HTERT RPE-1 (cell line): ENCODE data around the gene CEL.
"Not testable (repeated sequence)": the region's sequence is repeated elsewhere in the genome, so short reads cannot be mapped to it uniquely, and the experiment has no call there.

ENCODE experiments used
- in situ Hi-C: fragments of 300-500 bp; cut with MboI; formaldehyde crosslinking; loops from 4 replicates; pipeline ENCODE4 v1.14.3; 2020; ENCODE audit warnings: low sequenced_read_pairs

Gene CEL

DNA sequence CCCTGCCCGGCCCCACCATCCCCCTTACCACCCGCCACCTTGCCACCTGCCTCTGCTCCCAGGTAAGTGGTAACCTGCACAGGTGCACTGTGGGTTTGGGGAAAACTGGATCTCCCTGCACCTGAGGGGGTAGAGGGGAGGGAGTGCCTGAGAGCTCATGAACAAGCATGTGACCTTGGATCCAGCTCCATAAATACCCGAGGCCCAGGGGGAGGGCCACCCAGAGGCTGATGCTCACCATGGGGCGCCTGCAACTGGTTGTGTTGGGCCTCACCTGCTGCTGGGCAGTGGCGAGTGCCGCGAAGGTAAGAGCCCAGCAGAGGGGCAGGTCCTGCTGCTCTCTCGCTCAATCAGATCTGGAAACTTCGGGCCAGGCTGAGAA, at the start of gene CEL:
TSS of gene CEL (plus strand) at position 218 of the 382 bp plus-strand sequence. CDS start at position 240, 22 bp downstream.
- in situ Hi-C loops = not testable (repeated sequence)

DNA sequence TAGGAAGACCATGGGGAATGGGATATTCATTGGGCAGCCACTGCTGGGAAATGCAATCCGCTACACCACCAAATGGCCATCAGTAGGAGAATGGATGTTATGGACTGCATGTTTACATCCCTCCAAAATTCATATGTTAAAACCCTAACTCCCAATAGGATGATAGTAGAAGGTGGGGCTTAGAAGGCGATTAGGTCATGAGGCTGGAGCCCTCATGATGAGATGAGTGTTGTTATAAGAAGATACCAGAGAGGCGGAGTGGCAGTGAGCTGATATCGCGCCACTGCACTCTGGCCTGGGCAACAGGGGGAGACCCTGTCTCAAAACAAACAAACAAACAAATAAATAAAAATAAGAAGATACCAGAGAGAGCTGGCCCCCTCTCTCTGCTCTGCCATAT, 47.1 kb upstream of the CEL start:
- in situ Hi-C loops = no loop called here

- in situ Hi-C loops = no loop called here
These were observed 38.5 kb upstream of the CEL start for GRCh38 chr9:133023117-133023890.

DNA sequence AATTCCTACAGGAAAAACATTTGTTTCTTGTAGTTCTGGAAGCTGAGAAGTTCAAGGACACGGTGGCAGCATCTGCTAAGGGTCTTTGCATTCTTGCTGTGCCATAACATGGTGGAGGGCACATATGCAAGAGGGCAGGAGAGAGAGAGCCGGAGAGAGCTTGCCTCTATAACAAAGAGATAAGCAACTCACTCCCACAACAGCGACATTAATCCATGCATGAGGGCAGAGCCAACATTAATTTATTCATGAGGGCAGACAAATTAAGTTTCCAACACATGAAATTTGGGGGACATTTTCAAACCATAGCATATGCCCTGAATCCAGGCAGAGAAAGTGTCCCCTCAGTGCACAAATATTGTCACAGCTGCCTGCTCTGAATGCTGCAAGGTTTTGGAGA, 35.4 kb upstream of the CEL start:
- in situ Hi-C loops = no loop called here

- in situ Hi-C loops = no loop called here
These were observed 34.6 kb upstream of the CEL start for GRCh38 chr9:133027134-133027533.

DNA sequence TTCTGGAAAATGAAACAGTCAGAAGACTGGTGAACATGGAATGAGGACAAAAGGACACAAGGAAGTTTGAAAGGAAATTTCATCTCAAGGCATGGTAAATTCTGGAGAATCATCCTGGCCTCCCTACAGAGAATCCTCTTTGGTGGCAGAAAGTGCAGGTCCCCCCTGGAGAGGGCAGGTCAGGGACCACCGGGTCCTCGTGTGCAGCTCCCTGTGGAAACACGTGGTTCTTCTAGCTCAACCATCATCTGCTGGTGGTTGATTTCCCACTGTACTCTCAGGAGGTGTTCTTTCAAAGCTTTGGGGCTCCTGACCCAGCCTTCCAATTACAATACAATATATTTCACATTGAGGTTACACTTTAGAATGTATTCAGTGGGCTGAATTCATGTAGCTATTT, 33.6 kb upstream of the CEL start:
- in situ Hi-C loops = no loop called here

GRCh38 chr9:133029994-133030316, 31.8 kb upstream of the CEL start:
- in situ Hi-C loops = no loop called here

DNA sequence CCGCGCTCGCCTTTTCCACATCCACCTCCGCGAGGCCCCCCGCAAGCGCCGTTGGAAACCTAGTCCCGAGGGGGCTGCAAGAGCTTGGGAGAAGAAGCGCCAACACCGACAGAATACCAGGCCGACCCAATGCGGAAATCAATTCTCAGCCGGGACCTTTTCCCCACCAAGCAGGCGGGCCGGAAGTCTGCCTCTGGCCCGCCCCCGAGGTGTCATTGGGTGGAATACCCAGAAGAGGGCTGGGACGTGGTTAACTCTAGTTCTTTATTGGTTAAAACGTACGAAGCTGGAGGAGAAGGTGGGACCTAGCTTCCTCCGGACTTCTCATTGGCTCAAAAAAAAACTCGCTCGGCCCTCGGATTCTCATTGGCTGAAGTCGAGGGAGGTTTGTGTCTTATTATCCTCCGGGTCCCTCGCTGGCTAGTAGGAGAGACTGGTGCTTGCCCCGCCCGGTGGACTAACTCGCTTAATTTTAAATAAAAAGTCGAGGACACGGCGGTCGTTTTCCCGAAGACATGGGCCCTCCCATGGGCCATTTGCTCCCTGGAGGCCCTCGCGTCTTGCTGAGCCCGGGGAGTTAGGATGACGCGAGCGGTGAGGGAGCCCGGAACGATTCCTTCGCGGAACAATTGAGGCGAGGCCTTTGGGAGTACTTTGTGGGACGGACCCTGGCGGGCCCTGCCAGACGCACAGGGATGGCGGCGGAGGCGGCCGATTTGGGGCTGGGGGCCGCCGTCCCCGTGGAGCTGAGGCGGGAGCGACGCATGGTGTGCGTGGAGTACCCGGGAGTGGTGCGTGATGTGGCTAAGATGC, 31.3 kb upstream of the CEL start, which contains the start of gene GTF3C5:
TSS of gene GTF3C5 (plus strand) at position 681 of the 813 bp plus-strand sequence. CDS start at position 696, 15 bp downstream.
- in situ Hi-C loops = no loop called here

DNA sequence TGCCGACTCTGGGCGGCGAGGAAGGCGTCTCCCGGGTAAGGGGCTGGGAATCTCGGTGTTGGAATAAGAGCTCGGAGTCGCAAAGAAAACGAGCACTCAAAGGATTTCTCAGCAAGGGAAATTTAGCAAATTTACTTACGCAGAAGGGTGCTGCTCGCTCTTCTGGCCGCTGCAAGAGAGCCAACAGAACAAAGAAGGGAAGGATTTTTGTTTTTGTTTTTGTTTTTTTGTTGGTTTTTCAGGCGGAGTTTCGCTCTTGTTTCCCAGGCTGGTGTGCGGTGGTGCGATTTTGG, 30.7 kb upstream of the CEL start:
- in situ Hi-C loops = no loop called here

GRCh38 chr9:133031496-133031911, 30.3 kb upstream of the CEL start:
- in situ Hi-C loops = no loop called here

DNA sequence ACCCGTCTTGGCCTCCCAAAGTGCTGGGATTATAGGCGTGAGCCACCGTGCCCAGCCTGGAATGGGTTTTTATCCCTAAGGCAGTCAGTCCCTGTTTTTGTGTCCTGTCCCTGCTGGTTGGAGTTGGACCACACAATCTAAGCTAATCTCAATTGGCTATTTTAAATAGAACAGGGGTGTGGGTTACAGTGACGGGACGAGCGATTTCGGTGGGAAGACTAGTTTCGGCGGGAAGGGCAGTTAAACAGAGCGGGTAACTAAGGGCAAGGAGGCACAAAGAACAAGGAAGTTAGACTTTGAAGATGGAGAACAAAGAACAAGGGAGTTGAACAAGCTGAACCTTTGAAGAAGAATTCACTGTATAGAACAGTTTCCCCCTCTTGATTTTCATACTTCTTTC, 29.6 kb upstream of the CEL start:
- in situ Hi-C loops = no loop called here

DNA sequence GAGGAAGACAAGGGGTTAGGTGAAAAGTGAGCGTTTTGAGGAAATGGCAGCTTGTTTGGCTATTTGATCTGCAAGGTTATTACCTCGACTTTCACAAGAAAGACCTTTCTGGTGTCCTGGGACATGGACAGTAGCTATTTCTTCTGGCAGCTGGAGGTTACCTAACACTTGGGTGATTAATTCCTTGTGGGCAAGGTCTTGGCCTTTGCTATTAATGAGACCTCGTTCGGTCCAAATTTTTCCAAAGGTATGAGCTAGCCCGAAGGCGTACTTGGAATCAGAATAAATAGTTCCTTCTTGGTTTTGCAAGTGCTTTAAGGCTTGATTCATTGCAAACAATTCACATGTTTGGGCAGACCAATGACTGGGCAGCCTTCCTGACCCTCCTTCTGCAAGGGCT, 26.1 kb upstream of the CEL start:
- in situ Hi-C loops = no loop called here

- in situ Hi-C loops = no loop called here
These were observed 23.8 kb upstream of the CEL start for GRCh38 chr9:133037775-133038515.

GRCh38 chr9:133040892-133041479, 20.8 kb upstream of the CEL start:
- in situ Hi-C loops = not testable (repeated sequence)

GRCh38 chr9:133041958-133042357, 19.8 kb upstream of the CEL start:
- in situ Hi-C loops = no loop called here

DNA sequence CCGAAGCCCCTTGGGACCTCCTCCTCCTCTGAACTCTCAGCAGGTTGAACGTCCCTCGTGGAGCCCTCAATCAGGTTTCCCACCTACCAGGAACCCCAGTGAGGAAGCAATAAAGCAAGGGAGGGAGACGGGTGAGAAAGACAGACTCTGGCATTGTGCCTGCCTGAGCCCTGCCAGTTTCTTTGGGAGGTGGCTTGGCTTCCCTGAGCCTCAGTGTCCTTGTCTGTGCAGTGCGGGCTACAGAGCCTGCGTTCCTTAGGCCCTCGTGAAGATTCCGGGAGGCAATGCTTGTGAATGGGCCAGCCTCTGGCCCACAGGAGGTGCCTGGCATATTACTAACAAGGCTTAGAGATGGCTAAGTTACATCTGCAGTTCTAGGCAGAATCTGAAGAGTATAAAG, 19.1 kb upstream of the CEL start:
- in situ Hi-C loops = no loop called here

DNA sequence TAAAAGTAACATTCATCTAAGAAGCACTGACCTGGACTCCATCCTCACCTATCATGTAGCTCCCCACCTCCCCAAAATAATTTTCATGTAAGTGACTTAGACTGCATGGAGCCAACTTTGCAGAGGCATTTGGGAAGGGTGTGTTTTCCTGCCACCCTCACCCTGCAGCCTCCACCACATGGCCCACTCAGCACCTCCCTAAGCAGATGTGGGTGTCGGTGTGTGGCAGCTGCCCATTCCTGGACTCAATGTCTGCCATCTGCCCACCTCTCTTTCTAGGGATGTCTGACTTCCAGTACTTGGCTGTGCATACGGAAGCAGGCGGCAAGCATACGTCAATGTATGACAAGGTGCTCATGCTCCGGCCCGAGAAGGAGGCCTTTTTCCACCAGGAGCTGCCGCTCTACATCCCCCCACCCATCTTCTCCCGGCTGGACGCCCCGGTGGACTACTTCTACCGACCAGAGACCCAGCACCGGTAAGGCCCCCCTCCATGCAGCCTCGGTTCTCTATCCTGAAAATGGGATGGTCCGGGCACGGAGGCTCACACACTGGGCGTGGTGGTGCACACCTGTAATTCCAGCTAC, 18.2 kb upstream of the CEL start:
- in situ Hi-C loops = no loop called here

DNA sequence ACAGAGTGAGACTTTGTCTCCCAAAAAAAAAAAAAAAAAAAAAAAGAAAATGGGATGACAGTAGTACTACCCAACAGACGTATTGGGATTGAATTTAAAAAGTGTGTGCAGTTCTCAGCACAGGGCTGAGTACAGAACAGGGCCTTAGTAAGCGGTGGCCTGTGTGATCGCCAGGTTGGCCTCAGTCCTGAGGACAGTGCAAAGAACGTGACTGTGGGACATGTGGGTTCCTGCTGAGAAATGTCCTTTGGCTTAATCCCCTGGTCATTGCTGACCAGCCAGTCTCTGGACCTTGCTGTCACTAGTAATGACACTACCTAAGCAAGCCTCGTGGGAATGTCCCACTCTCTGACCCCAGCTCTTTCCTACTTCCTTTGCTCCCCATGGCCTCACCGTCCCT, 17.7 kb upstream of the CEL start:
- in situ Hi-C loops = no loop called here

DNA sequence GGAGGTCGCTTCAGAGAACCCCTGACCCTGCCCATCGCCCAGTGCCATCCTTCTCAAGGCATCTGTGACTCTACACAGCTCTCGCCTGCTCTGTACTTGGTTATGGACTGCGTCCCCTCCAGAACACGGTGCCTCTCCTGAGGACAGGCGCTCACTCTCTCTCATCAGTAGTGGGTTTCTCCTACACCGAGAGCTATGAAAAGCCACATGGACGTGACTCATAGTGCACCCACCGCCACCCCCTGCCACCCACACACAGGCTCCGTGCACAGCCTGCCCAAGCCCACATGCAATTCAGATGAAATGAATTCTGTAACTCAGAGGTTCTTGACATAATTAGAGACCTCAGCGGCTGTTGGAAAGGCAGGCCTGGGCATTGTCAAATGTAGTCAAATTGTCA, 17.1 kb upstream of the CEL start:
- in situ Hi-C loops = no loop called here

DNA sequence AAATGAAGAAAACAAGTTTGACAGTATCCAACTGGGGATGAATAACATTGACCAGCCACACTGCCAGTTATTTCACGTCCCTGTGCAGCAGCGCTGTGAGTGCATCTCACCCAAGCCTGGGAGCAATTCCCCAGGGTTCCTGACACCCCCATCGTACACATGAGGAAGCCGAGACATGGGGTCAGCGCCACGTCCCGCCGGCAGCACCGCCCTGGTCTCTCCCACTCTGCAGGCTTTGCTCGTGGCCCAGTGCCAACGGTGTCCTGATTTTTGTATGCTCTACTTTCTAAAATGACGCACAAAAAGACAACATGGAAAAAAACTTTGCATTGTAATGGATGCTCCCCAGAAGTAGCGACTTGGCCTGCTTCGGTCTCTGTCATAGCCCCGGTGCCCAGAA, 16.6 kb upstream of the CEL start:
- in situ Hi-C loops = no loop called here
